Chondrocyte (in vitro differentiated cells): ENCODE measurements around the gene NUP50. TPM values are rescaled to one million over a fixed set of nuclear protein-coding genes. Genes with fewer than 3 reads are reported as not detected.

Experiments
- DNase-seq: peaks from one replicate; pipeline ENCODE4 v3.0.0; 2021; ENCODE audit warnings: mixed read lengths, low spot score
- H3K27ac Mint-ChIP-seq: one replicate; pipeline ENCODE4 v1.8.0; 2021; ENCODE audit warnings: mild to moderate bottlenecking, moderate library complexity, mixed read lengths; ENCODE audit not compliant: unreplicated experiment
- H3K27me3 Mint-ChIP-seq: 2 replicates; pipeline ENCODE4 v1.8.0; 2021; ENCODE audit warnings: low read depth, mixed read lengths
- H3K36me3 Mint-ChIP-seq: 2 replicates; pipeline ENCODE4 v1.8.0; 2021; ENCODE audit warnings: low read depth, mixed read lengths
- H3K4me1 Mint-ChIP-seq: 2 replicates; pipeline ENCODE4 v1.8.0; 2021; ENCODE audit warnings: low read depth, mild to moderate bottlenecking, mixed read lengths
- H3K4me3 Mint-ChIP-seq: one replicate; pipeline ENCODE4 v1.8.0; 2021; ENCODE audit warnings: mild to moderate bottlenecking, moderate library complexity, mixed read lengths; ENCODE audit not compliant: unreplicated experiment
- H3K9me3 Mint-ChIP-seq: 2 replicates; pipeline ENCODE4 v1.8.0; 2021; ENCODE audit warnings: low read depth, mixed read lengths
- CTCF ChIP-seq: fragments of 200-600 bp; sonication (generic); IDR thresholded peaks from 2 replicates; pipeline ENCODE4 v1.5.0; 2021; ENCODE audit warnings: antibody characterized with exemption, mild to moderate bottlenecking, moderate library complexity
- total RNA-seq: library from RNA; stranded (reverse); gene quantifications from 3 replicates; pipeline ENCODE4 v1.2.1, GENCODE V29; 2021

NUP50 gene
- total RNA-seq, 1 donor from 2014 or later, result 44.1 TPM

GRCh38 chr22:45207533-45207932 lies 43.8 kb downstream of the NUP50 start:
- Mint-ChIP-seq H3K4me3 (no peak overlapping the region), H3K9me3 (no peaks in the 10 kb centered on the region), H3K27ac (no peak overlapping the region), H3K27me3 (no peaks in the 10 kb centered on the region), H3K36me3 (peaks cover 13% of the 10 kb centered on the region), H3K4me1 (peaks cover 47% of the 10 kb centered on the region)
- DNase-seq, result peak; percentile 86
- no peak for TF ChIP-seq CTCF

- Mint-ChIP-seq H3K27ac (peak overlapping the region; percentile 87), H3K36me3 (peaks cover 13% of the 10 kb centered on the region), H3K4me1 (peaks cover 52% of the 10 kb centered on the region), H3K9me3 (no peaks in the 10 kb centered on the region), H3K27me3 (no peaks in the 10 kb centered on the region), H3K4me3 (peak overlapping the region; percentile 7)
- peak; percentile 62 for DNase-seq
- no peak for TF ChIP-seq CTCF
These were observed 44.4 kb downstream of the NUP50 start for GRCh38 chr22:45207981-45208664.

GRCh38 chr22:45208696-45208992 lies 44.9 kb downstream of the NUP50 start:
- Mint-ChIP-seq H3K9me3 (no peaks in the 10 kb centered on the region), H3K4me1 (peaks cover 57% of the 10 kb centered on the region), H3K27ac (peak overlapping the region; percentile 87), H3K27me3 (no peaks in the 10 kb centered on the region), H3K4me3 (no peak overlapping the region), H3K36me3 (peaks cover 13% of the 10 kb centered on the region)
- peak; percentile 43 for DNase-seq
- TF ChIP-seq CTCF, result no peak

GRCh38 chr22:45208993-45209838 lies 45.5 kb downstream of the NUP50 start:
- peak; percentile 90 for DNase-seq
- Mint-ChIP-seq H3K4me1 (peaks cover 57% of the 10 kb centered on the region), H3K4me3 (peak overlapping the region; percentile 51)

More at GRCh38 chr22:45208993-45209838, 45.5 kb downstream of the NUP50 start:
- no peaks in the 10 kb centered on the region for H3K9me3 Mint-ChIP-seq
- H3K36me3 Mint-ChIP-seq, result peaks cover 13% of the 10 kb centered on the region
- TF ChIP-seq CTCF, result peak; percentile 87
- no peaks in the 10 kb centered on the region for H3K27me3 Mint-ChIP-seq
- H3K27ac Mint-ChIP-seq, result peak overlapping the region; percentile 87
